GM12878 (cell line): Measurements from ENCODE around the gene CPLX4.

Experiments used
- CTCF ChIP-seq, 3 experiments: IDR thresholded peaks in 2 of 3; conservative IDR thresholded peaks in 1 of 3; 2 replicates each; pipeline ENCODE4 v1.5.1; 2011; ENCODE audit warnings: low read depth in 3 of 3, low read length in 3 of 3, mild to moderate bottlenecking in 3 of 3, control low read depth in 2 of 3, moderate library complexity in 2 of 3, inconsistent platforms in 1 of 3, mixed read lengths in 1 of 3; ENCODE audit not compliant: control insufficient read depth in 2 of 3, insufficient read depth in 1 of 3; ENCODE audit errors: extremely low read depth in 1 of 3
- EP300 ChIP-seq, 2 experiments: fragments of 150-350 bp in 1 of 2; IDR thresholded peaks; 2 replicates each; pipeline ENCODE4 v1.6.1; 2011 to 2012; ENCODE audit warnings: low read depth in 2 of 2, low read length in 2 of 2, borderline replicate concordance in 1 of 2, improper control_type of control experiment in 1 of 2, inconsistent platforms in 1 of 2; ENCODE audit not compliant: control insufficient read depth in 1 of 2
- HDGF ChIP-seq: fragments of 450-650 bp; IDR thresholded peaks from 2 replicates; pipeline ENCODE4 v1.6.1; 2016; ENCODE audit warnings: antibody characterized with exemption
- JUND ChIP-seq: IDR thresholded peaks from 2 replicates; pipeline ENCODE4 v1.6.1; 2012; ENCODE audit warnings: low read depth, mild to moderate bottlenecking, low read length, improper control_type of control experiment, moderate library complexity
- MTA3 ChIP-seq: IDR thresholded peaks from 2 replicates; pipeline ENCODE4 v1.6.1; 2012; ENCODE audit warnings: low read length, inconsistent platforms, borderline replicate concordance
- NR2C2 ChIP-seq: IDR thresholded peaks from 2 replicates; pipeline ENCODE4 v1.6.1; 2011; ENCODE audit warnings: borderline replicate concordance, low read depth; ENCODE audit not compliant: control insufficient read depth, insufficient read length
- PML ChIP-seq: IDR thresholded peaks from 2 replicates; pipeline ENCODE4 v1.6.1; 2012; ENCODE audit warnings: low read length, inconsistent platforms
- POLR2AphosphoS5 ChIP-seq: IDR thresholded peaks from 2 replicates; pipeline ENCODE4 v1.6.1; 2011; ENCODE audit warnings: mild to moderate bottlenecking, low read length, inconsistent platforms
- RAD21 ChIP-seq: IDR thresholded peaks from 2 replicates; pipeline ENCODE4 v1.6.1; 2011; ENCODE audit warnings: mild to moderate bottlenecking, low read depth, low read length, moderate library complexity; ENCODE audit not compliant: insufficient read depth
- SIN3A ChIP-seq: IDR thresholded peaks from 2 replicates; pipeline ENCODE4 v1.6.1; 2012; ENCODE audit warnings: low read depth, low read length, improper control_type of control experiment
- SMC3 ChIP-seq: IDR thresholded peaks from 2 replicates; pipeline ENCODE4 v1.6.1; 2011; ENCODE audit warnings: low read length, improper control_type of control experiment, borderline replicate concordance
- ZBTB11 ChIP-seq: fragments of 450-650 bp; formaldehyde crosslinking; IDR thresholded peaks from 2 replicates; pipeline ENCODE4 v1.5.0; 2022; ENCODE audit warnings: mild to moderate bottlenecking, missing genetic modification characterization
- ZNF384 ChIP-seq: IDR thresholded peaks from 2 replicates; pipeline ENCODE4 v1.6.1; 2012; ENCODE audit warnings: low read depth, mild to moderate bottlenecking, low read length, improper control_type of control experiment, borderline replicate concordance
- ZZZ3 ChIP-seq: IDR thresholded peaks from 2 replicates; pipeline ENCODE4 v1.6.1; 2011; ENCODE audit warnings: low read depth; ENCODE audit not compliant: control insufficient read depth, insufficient read length

GRCh38 chr18:59303656-59304195, 14.7 kb downstream of the CPLX4 start:
- TF ChIP-seq SIN3A (no peak), PML (no peak), SMC3 (no peak), JUND (no peak), ZNF384 (no peak), CTCF (IDR thresholded peaks at IDR 0.05 in 2 of 3, conservative IDR thresholded peaks at IDR 0.05 in 1 of 3; ENCODE audit: control insufficient read depth in 2 of 3, extremely low read depth in 1 of 3, insufficient read depth in 1 of 3, low read depth in 3 of 3, low read length in 3 of 3) (no peak), HDGF (no peak), ZZZ3 (no peak), ZBTB11 (CRISPR knock-in tag) (no peak), POLR2AphosphoS5 (no peak), EP300 (IDR thresholded peaks at IDR 0.05; ENCODE audit: borderline replicate concordance in 1 of 2, control insufficient read depth in 1 of 2, low read depth in 2 of 2, low read length in 2 of 2) (no peak), RAD21 (no peak), NR2C2 (no peak), MTA3 (no peak)
